ENCODE results near the gene PHACTR2.

DNA sequence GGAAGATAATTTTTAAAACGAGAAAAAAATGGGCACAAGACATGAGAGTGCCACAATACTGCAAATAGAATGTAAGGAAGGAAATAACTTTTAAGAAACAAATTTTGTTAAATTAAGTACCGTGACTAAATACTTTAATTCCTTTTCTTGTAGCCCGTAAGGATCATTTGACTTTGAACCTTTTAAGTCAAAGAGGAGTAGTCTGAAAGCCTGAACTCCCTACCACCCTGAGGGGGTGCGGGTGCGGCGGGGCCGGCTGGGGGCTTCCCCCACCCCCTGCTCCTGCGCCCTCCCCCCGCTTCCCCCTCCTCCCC is 231 bp upstream of the PHACTR2 start:
- TF ChIP-seq, protein P1, sequence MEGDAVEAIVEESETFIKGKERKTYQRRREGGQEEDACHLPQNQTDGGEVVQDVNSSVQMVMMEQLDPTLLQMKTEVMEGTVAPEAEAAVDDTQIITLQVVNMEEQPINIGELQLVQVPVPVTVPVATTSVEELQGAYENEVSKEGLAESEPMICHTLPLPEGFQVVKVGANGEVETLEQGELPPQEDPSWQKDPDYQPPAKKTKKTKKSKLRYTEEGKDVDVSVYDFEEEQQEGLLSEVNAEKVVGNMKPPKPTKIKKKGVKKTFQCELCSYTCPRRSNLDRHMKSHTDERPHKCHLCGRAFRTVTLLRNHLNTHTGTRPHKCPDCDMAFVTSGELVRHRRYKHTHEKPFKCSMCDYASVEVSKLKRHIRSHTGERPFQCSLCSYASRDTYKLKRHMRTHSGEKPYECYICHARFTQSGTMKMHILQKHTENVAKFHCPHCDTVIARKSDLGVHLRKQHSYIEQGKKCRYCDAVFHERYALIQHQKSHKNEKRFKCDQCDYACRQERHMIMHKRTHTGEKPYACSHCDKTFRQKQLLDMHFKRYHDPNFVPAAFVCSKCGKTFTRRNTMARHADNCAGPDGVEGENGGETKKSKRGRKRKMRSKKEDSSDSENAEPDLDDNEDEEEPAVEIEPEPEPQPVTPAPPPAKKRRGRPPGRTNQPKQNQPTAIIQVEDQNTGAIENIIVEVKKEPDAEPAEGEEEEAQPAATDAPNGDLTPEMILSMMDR (IDR thresholded peaks at IDR 0.05): no peak
- TF ChIP-seq POLR2A (IDR thresholded peaks at IDR 0.05): no peak

All from body of pancreas (tissue), 4 donors.